ENCODE results near the gene NR1D1. TPM values are rescaled to one million over a fixed set of nuclear protein-coding genes. Genes with fewer than 3 reads are reported as not detected.

Gene NR1D1
- total and polyA plus RNA-seq, 2 of the 13 experiments (the other 11 are each of a cell fraction or from before 2014, with no cell fraction given) = 2.1 to 2.7 TPM

- TF ChIP-seq ZNF30 (CRISPR knock-in tag; IDR thresholded peaks at IDR 0.05) = peak; percentile 82
- TF ChIP-seq ZSCAN5A (CRISPR knock-in tag; IDR thresholded peaks at IDR 0.05; ENCODE audit: borderline replicate concordance) = no peak; the same call in 1 of the 2 replicates
- TF ChIP-seq MIER3 (CRISPR knock-in tag; IDR thresholded peaks at IDR 0.05; ENCODE audit: borderline replicate concordance) = no peak; the same call in none of the 2 replicates
- 0 out of 2 replicates have a peak, but pooled peaks have one; percentile 76 for TF ChIP-seq ZNF703 (CRISPR knock-in tag; IDR thresholded peaks at IDR 0.05; ENCODE audit: borderline replicate concordance)
- peak; percentile 82; the same call in 1 of the 2 replicates for TF ChIP-seq ETV5 (CRISPR knock-in tag; IDR thresholded peaks at IDR 0.05; ENCODE audit: borderline replicate concordance)
- TF ChIP-seq ZNF782 (CRISPR knock-in tag; IDR thresholded peaks at IDR 0.05; ENCODE audit: borderline replicate concordance) = 0 out of 2 replicates have a peak, but pooled peaks have one; percentile 88
- TF ChIP-seq IRF2 (CRISPR knock-in tag; IDR thresholded peaks at IDR 0.05) = peak; percentile 89
- TF ChIP-seq ZHX2 (IDR thresholded peaks at IDR 0.05; ENCODE audit: low read depth) = 0 out of 2 replicates have a peak, but pooled peaks have one; percentile 55
- TF ChIP-seq ZHX2 (CRISPR knock-in tag; IDR thresholded peaks at IDR 0.05; ENCODE audit: borderline replicate concordance) = 0 out of 2 replicates have a peak, but pooled peaks have one; percentile 38
- peak; percentile 66; the same call in 1 of the 2 replicates for TF ChIP-seq MTA1 (CRISPR knock-in tag; IDR thresholded peaks at IDR 0.05; ENCODE audit: borderline replicate concordance)
- TF ChIP-seq RXRA (CRISPR knock-in tag; IDR thresholded peaks at IDR 0.05) = peak; percentile 93
- peak; percentile 59; the same call in 1 of the 2 replicates for TF ChIP-seq RCOR2 (CRISPR knock-in tag; IDR thresholded peaks at IDR 0.05)
- TF ChIP-seq SIX1 (CRISPR knock-in tag; IDR thresholded peaks at IDR 0.05; ENCODE audit: borderline replicate concordance) = peak; percentile 57; the same call in 1 of the 2 replicates
- peak; percentile 73 for TF ChIP-seq KLF6 (CRISPR knock-in tag; IDR thresholded peaks at IDR 0.05)
- TF ChIP-seq HDAC2 (CRISPR knock-in tag; IDR thresholded peaks at IDR 0.05) = peak; percentile 90
- peak in 1 of 2 experiments; percentile 96; a peak in 3 of 4 replicates for TF ChIP-seq KLF16 (CRISPR knock-in tag; IDR thresholded peaks at IDR 0.05)
- TF ChIP-seq ZFP62 (CRISPR knock-in tag; IDR thresholded peaks at IDR 0.05) = no peak
- 0 out of 4 replicates have a peak, but pooled peaks of 1 of the 2 experiments have one; percentile 26 for TF ChIP-seq POLR2A (IDR thresholded peaks at IDR 0.05; ENCODE audit: insufficient read depth in 1 of 2, low read depth in 2 of 2, low read length in 2 of 2)
- TF ChIP-seq ASH2L (IDR thresholded peaks at IDR 0.05; ENCODE audit: insufficient read length, low read depth, low read length) = peak; percentile 91
- peak; percentile 82; the same call in 1 of the 2 replicates for TF ChIP-seq ZNF225 (CRISPR knock-in tag; IDR thresholded peaks at IDR 0.05)
- TF ChIP-seq SIN3B (IDR thresholded peaks at IDR 0.05; ENCODE audit: low read length) = no peak
Measured at GRCh38 chr17:40097931-40098845, 2.2 kb downstream of the NR1D1 start (continued).
